GM19372 (cell line): ENCODE data around the gene LAT.
"Not testable (repeated sequence)": the region's sequence is repeated elsewhere in the genome, so short reads cannot be mapped to it uniquely, and the experiment has no call there.

Source experiments
- ATAC-seq: cut with Tn5 transposase; IDR thresholded peaks from one replicate; pipeline ENCODE4 v1.9.1; 2021; ENCODE audit warnings: mild to moderate bottlenecking, low read depth, moderate library complexity; ENCODE audit not compliant: unreplicated experiment

LAT gene, protein sequence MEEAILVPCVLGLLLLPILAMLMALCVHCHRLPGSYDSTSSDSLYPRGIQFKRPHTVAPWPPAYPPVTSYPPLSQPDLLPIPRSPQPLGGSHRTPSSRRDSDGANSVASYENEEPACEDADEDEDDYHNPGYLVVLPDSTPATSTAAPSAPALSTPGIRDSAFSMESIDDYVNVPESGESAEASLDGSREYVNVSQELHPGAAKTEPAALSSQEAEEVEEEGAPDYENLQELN

DNA sequence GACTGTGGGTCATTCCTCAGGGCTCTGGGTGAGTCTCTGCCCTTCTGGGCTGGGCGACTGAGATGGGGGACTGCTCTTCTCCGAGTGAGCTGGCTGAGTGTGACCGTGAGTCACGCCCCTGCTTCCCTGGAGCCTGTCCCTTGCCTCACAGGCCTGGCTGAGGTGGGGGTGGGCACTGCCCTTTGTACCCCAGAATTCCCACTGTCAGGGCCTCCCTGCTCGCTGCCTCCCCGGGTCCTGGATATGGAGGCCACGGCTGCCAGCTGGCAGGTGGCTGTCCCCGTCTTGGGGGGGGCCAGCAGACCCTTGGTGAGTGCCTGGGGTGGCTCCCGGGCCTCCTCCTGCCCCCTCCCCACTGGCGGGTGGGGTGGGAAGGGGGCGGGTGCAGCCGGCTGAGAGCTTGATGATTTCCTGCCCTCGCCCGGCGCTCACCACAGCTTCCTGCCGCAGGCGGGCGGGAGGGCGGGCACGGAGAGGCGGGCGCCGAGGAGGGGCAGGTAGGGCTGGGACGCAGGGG, at the start of gene LAT:
Gene LAT, plus strand, starts transcription at position 434 of the 517 bp plus-strand sequence. CDS start 366 bp downstream, outside the sequence.
- ATAC-seq = no peak

DNA sequence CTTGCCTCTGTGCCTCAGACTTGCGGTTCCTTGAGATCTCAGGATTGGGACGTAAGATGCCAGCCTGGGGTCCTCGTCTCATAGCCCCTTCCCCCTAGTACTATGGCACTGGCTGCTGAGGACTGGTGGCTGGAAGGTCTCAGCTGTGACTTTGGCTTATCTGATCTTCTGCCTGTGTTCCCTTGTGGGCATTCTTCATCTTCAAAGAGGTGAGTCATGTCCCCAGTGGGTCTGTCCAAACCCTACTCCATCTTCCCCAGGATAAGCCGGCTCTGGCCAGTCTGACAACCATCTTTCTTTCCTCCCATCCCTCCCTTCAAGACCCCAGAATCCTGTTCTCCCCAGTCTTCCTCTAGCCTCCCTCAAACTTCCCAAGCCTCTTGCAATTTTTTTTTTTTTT, 49.5 kb upstream of the LAT start:
- ATAC-seq = no peak

DNA sequence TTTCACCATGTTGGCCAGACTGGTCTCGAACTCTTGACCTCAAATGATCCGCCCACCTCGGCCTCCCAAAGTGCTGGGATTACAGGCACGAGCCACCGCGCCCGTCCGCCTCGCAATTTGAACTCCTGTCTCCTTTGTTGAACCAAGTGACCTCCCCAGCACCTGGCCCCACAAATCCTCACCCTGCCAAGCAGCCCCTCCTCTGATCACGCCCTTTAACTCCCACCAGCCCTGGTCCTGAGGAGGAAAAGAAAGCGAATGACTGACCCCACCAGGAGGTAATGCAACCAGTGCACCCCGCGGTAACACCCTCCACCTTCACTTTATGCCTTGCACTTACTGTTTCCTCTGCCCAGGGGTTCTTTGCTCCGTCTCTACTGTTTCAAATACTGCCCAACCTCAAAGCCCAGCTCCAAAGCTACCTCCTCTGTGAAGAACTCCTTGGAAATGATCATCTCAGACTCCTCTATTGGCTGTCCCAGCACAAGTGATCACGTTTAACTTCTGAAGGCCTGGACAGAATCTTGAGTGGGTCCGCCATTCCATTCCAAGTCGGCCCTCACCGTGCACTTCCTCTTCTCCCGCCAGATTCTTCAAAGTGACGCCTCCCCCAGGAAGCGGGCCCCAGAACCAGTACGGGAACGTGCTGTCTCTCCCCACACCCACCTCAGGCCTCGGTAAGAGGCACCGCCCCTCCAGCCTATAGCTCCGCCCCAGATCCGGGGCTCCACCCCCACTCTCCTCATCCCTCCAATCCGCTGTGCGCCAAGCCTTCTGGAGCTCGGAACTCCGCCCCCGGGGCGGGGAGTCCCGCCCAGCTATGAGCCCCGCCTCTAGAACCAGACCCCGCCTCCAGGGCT, 48.7 kb upstream of the LAT start:
- ATAC-seq = no peak

DNA sequence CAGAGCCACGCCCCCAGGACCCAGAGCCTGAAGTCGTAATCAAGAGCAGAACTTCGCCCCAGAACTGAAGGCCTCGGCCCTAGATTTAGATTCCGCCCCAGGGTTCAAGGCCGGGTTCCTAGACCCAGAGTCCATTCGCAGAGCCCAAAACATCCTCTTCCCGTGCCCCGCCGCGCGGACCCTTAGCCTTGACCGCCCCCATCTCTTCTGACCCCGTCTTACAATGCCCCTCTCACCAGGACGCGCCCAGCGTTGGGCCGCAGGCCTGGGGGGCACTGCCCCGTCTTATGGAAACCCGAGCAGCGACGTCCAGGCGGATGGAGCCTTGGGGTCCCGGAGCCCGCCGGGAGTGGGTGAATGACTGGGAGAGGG, 48.1 kb upstream of the LAT start:
- no peak for ATAC-seq

DNA sequence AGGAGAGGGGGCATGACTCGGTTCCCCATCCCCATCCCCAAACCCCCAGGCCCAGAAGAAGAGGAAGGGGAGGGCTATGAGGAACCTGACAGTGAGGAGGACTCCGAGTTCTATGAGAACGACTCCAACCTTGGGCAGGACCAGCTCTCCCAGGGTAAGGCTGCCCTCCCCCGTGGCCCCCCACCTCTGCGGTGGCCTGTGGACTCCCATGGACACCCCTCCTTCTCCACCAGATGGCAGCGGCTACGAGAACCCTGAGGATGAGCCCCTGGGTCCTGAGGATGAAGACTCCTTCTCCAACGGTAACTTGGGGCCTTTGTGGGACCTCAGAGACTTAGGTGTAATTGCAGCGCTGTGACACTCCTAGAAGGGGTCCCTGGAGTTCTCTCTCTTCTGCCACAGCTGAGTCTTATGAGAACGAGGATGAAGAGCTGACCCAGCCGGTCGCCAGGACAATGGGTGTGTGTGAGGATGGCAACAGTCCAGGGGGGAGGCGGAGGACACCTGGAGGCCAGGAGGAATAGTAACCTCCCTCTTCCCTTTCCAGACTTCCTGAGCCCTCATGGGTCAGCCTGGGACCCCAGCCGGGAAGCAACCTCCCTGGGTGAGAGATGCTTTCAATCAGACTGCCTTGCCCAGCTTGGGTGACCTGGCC, 47.5 kb upstream of the LAT start:
- no peak for ATAC-seq

DNA sequence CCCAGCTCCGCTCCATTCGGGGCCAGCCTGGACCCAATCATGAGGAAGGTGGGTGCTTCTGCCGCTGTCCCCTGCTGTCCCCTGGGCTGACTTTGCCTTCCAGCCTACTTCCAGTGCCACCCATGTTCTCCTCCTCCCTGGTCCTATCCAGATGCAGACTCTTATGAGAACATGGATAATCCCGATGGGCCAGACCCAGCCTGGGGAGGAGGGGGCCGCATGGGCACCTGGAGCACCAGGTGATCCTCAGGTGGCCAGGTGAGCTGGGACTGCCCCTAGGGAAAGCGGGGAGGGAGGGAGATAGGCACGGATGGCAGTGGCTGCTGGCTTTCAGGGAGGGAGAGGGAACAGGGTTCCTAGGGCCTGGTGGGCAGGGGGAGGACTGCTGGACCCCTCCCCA, 46.1 kb upstream of the LAT start:
- no peak for ATAC-seq

DNA sequence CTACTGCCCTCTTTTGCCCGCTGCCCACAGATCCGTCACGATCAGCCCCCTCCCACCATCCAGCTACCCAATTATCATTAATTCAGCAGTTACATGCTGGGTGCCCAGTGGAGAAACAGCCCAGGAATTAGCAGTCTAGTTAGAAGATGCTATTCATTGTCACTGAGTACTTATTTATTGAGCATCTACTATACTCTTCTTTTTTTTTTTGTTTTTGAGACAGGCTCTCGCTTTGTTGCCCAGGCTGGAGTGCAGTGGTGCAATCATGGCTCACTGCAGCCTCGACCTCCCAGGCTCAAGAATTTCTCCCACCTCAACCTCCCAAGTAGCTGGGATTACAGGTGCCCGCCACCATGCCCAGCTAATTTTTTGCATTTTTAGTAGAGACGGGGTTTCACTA, 45.0 kb upstream of the LAT start:
- not testable (repeated sequence) for ATAC-seq

DNA sequence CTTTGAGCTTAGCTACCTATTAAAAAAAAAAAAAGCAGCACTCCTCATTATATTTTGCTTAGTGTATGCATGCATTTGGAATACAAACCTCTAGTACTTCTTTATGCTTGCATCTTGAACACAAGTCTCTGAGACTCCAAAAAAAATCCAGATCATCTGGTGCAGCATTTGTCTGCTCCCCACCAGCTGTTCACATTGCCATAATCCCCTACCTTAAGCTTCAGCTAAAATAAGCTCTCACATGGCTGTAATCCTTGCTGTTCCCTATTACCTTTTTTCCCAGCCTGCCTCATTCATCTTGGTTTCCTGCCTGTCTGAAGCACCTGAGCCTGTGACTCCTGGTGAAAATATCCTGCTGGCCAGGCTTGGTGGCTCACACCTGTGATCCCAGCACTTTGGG, 41.6 kb upstream of the LAT start:
- no peak for ATAC-seq

DNA sequence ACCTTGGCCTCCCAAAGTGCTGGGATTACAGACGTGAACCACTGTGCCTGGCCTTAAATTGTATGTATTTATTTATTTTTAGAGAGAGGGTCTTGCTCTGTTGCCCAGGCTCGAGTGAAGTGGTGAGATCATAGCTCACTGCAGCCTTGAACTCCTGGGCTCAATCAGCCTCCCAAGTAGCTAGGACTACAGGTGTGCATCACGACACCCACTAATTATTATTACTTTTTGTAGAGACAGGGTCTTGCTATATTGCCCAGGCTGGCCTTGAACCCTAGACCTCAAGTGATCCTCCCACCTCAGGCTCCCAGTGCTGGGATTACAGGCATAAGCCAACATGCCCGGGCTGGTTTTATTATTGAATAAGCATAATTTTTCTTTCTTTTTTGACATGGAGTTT, 38.2 kb upstream of the LAT start:
- ATAC-seq = no peak

DNA sequence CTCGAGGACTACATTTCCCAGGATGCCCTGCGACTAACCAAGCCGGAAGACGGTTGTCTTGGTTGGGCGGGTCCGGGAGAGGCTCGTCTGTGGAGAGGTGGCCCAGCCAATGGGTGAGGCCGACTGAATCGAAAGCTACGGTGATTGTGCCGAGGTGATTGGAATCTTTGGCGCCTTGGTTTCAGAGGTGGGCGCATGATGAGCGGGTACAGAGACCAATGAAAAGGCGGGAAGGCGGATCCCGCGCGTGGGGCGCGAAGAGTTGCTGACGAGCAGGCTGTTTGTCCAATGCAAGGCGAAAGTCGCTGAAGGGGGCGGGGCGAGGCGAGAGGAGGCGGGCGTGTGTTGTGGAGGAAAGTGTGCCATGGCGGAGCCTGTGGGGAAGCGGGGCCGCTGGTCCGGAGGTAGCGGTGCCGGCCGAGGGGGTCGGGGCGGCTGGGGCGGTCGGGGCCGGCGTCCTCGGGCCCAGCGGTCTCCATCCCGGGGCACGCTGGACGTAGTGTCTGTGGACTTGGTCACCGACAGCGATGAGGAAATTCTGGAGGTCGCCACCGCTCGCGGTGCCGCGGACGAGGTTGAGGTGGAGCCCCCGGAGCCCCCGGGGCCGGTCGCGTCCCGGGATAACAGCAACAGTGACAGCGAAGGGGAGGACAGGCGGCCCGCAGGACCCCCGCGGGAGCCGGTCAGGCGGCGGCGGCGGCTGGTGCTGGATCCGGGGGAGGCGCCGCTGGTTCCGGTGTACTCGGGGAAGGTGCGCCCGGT, 34.0 kb upstream of the LAT start, which contains the start of gene NFATC2IP:
Gene NFATC2IP, plus strand, starts transcription at position 290 of the 762 bp plus-strand sequence. Its CDS starts 75 bp downstream, at position 365.
- ATAC-seq = peak; percentile 97

DNA sequence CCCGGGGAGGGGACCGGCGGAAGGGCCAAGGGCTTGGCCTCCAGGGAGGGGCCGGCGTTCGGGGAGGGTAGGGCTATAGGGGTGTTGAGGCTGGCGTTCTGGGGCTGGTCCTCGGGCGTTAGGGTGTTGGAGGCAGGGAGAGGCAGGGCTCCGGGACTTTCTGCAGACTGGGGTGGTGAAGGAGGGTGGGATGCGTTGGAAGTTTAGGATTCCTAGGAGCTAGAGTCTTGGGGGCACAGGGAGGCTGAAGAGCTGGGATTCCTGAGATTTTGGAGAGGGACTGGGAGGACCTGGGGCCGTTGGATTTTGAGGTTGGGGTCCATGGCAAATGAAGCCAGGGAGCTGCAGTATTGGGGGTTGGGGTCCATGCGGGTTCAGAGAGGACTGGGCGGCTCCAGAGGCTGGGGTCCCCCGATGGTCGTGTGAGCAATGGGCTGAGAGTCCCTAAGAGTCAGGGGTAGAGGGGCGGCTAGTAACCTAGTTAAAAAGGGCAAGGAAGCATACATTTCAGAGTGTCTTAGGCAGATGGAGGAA, 33.4 kb upstream of the LAT start:
- ATAC-seq = no peak

DNA sequence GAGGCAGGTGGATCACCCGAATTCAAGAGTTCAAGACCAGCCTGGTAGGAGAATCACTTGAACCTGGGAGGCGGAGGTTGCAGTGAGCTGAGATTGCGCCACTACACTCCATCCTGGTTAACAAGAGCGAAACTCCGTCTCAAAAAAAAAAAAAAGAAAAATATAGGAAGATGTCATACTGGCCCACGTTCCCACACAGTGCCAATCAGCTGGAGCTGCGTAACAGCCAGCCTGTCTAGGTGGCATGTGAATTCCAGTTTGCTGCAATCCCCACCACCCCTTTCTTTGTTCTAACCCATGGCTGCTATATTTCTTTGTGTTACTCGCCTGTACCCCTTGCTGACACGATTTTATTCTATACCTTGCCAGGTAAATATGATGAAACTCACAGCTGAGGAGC, 26.6 kb upstream of the LAT start:
- no peak for ATAC-seq

DNA sequence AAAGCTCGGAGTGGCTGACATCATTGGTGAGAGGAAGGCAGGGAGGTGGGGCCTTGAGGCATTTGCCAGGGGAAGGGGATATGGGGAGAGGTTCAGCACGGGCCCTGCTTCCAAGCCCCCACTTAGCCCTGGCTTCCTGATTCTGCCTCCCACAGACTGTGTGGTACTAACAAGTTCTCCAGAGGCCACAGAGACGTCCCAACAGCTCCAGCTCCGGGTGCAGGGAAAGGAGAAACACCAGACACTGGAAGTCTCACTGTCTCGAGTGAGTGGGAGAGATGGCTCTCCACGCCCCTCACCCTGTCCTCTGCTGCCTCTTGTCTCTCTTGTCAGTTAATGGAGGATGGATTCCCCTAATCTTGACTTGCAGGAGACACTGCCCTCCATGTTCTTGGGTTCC, 26.0 kb upstream of the LAT start:
- ATAC-seq = no peak

DNA sequence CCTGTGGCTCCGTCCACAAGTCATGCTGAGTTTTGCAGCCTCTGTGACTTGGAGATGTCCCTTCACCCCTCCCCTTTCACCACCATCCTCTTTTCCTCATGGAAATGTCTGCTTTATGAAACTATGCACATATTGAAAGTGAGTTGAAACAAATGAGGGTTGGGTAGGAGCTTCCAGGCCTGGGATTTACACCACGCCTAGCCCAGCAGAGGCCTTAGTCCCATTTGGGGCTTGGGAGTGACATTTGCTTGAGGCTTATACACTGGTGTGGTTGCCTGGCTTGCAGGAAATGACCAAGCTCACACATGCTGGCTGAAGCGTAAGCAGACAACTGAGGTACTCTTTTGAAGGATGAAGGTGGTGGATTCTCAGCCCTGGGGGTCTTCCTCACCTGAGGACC, 20.8 kb upstream of the LAT start:
- ATAC-seq = no peak

DNA sequence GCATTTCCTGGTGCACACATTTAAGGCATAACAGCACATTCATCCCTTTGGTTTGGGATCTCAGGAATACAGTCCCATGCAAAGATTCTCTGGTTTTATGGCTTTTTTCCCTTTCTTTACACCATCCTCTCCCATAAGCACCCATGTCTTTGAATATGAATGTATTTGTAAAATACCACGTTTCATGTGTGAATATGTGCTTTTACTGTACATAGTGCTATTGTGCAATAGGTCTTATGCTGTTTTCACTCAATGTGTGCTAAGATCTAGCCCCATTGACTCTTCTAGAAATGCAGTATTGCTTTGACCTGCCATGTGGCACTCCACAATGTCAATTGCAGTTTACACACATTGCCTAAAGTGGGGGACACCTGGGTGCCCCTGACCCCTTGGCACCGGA, 20.4 kb upstream of the LAT start:
- no peak for ATAC-seq

DNA sequence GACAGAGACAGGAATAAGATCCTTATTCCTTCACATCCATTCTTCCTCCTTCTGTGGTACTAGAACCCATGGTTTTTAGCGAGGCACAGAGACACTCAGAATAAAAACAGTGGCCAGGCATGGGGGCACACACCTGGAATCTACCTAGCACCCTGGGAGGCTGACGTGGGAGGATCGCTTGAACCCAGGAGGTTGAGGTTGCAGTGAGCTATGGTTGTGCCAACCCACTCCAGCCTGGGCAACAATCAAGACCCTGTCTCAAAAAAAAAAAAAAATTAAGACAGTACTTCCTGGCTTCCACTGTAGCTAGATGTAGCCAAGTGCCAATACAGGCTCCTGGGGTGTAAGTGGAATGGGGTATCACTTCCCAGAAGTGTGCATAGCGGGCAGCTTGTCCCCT, 17.7 kb upstream of the LAT start:
- ATAC-seq = no peak

DNA sequence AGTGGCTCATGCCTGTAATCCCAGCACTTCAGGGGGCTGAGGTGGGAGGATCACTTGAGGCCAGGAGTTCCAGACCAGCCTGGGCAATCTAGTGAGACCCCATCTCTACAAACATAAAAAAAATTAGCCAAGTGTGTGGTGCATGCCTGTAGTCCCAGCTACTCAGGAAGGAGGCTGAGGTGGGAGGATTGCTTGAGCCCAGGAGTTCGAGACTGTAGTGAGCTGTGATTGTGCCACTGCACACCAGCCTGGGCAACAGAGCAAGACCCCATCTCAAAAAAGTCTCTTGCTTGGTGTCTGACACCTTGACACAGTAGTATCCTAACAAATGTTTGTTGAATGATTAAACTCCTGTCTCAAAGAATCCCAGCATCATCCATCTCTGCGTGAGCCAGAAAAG, 15.2 kb upstream of the LAT start:
- not testable (repeated sequence) for ATAC-seq

DNA sequence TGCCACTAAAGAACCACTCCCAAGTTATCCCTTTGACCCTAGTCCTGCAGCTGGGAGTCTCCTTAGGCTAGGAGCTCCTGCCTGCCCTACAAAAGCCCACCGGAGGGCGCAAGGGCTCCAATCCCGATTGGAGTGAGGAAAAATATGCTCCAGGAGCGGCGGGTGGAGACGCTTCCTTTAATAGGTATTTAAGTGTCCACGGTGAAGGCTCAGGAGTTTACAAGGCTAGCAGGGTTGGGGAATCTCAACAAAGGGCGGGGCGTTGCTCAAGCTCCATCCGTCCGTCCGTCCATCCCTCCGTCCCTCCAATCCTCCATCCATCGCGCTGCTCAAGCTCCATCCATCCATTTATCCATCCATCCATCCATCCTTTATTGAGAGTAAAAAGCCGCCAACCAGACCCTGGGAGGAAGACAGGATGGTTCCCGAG, 10.8 kb upstream of the LAT start:
- peak; percentile 13 for ATAC-seq

DNA sequence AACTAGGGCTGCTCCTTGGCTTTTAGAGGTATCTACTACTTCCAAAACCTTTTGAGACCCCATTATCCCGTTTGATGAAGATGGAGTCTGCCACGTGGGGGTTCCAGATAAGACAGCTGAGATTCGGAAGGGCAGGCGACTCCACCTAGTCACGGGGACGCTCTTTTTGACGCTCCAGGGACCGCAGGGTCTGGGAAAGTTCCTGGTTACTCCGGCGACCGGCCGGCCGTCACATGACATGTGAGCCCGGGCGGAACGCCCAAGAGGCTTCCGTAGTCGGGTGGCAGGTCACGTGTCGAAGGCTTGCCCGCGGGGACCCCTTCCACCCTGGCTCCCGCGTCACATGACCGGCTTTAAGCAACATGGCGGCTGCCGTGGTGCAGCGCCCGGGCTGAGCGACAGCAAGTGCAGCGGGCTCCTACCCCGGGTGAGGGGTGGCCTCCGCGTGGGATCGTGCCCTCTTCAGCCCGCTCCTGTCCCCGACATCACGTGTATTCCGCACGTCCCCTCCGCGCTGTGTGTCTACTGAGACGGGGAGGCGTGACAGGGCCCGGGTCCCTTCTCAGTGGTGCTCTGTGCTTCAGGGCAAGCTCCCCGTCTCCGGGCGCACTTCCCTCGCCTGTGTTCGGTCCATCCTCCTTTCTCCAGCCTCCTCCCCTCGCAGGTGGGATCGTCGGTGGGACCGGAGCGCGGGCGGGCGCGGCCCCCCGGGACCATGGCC, 10.3 kb upstream of the LAT start, which contains the start of gene SPNS1:
Gene SPNS1, plus strand, starts transcription at position 342 of the 721 bp plus-strand sequence. Its CDS starts 374 bp downstream, at position 716.
- peak; percentile 93 for ATAC-seq
